OCI-LY7 (cell line): Measurements from ENCODE around the gene CUX1. TPM values are rescaled to one million over a fixed set of nuclear protein-coding genes. Genes with fewer than 3 reads are reported as not detected.
A peak's percentile ranks its signal among the peaks of the same experiment; 100 is the strongest.

ENCODE experiments used
- BruUV-seq: library from RNA; stranded (reverse); fragments of 400-500 nt; replicated peaks from 2 replicates; lab custom pipeline; 2021; lab: Mats Ljungman, UMichigan
- CTCF ChIA-PET: fragments of 300-600 bp; sonication (Branson Sonifier 250); formaldehyde crosslinking; loops from one replicate; lab custom pipeline; 2022; ENCODE audit warnings: antibody characterized with exemption; ENCODE audit not compliant: unreplicated experiment; lab: Charles Lee
- POLR2A ChIA-PET: fragments of 300-600 bp; sonication (Branson Sonifier 250); formaldehyde crosslinking; loops from one replicate; lab custom pipeline; 2022; ENCODE audit warnings: antibody characterized with exemption; lab: Charles Lee
- DNase-seq: peaks from one replicate; pipeline ENCODE4 v3.0.0-alpha.2; 2015; ENCODE audit warnings: low spot score
- H2AFZ ChIP-seq: fragments of 200-600 bp; sonication (generic), shearing (Covaris generic); 2 replicates; pipeline ENCODE4 v1.6.1; 2014; ENCODE audit warnings: mild to moderate bottlenecking, antibody characterized with exemption, low read length, moderate library complexity
- H3K27ac ChIP-seq: fragments of 200-600 bp; sonication (generic); 2 replicates; pipeline ENCODE4 v1.5.1; 2014; ENCODE audit warnings: mixed run types, low read depth, mild to moderate bottlenecking, moderate library complexity, low read length, inconsistent platforms; ENCODE audit not compliant: poor library complexity, severe bottlenecking
- H3K36me3 ChIP-seq: fragments of 200-600 bp; sonication (generic); 2 replicates; pipeline ENCODE4 v1.6.1; 2014; ENCODE audit warnings: mild to moderate bottlenecking, antibody characterized with exemption, low read length, moderate library complexity, mixed read lengths; ENCODE audit not compliant: insufficient read depth
- H3K4me1 ChIP-seq: fragments of 200-600 bp; sonication (generic); 2 replicates; pipeline ENCODE4 v1.5.1; 2014; ENCODE audit warnings: mild to moderate bottlenecking, low read length; ENCODE audit not compliant: insufficient read depth, poor library complexity, severe bottlenecking
- H3K4me2 ChIP-seq: fragments of 200-600 bp; sonication (generic); 2 replicates; pipeline ENCODE4 v1.6.1; 2014; ENCODE audit warnings: mild to moderate bottlenecking, low read length
- H3K4me3 ChIP-seq: fragments of 200-600 bp; sonication (generic); 2 replicates; pipeline ENCODE4 v1.5.1; 2014; ENCODE audit warnings: mild to moderate bottlenecking, low read depth, low read length; ENCODE audit not compliant: poor library complexity, severe bottlenecking
- H3K79me2 ChIP-seq: fragments of 200-600 bp; sonication (generic); 2 replicates; pipeline ENCODE4 v1.6.1; 2016; ENCODE audit warnings: low read depth, mild to moderate bottlenecking, low read length, moderate library complexity, mixed read lengths; ENCODE audit not compliant: insufficient read depth
- H3K9me2 ChIP-seq: fragments of 200-600 bp; sonication (generic); 2 replicates; pipeline ENCODE4 v1.6.1; 2016; ENCODE audit warnings: mild to moderate bottlenecking, low read length, mixed read lengths; ENCODE audit not compliant: insufficient read depth
- H3K9me3 ChIP-seq: fragments of 200-600 bp; sonication (generic); 2 replicates; pipeline ENCODE4 v1.6.1; 2014; ENCODE audit warnings: mild to moderate bottlenecking, mixed run types, low read length, mixed read lengths
- H4K20me1 ChIP-seq: fragments of 200-600 bp; sonication (generic); 2 replicates; pipeline ENCODE4 v1.6.1; 2014; ENCODE audit warnings: mild to moderate bottlenecking, antibody characterized with exemption, low read length, moderate library complexity, mixed read lengths; ENCODE audit not compliant: insufficient read depth
- EZH2phosphoT487 ChIP-seq: fragments of 200-600 bp; sonication (generic); IDR thresholded peaks from 2 replicates; pipeline ENCODE4 v1.6.1; 2018; ENCODE audit warnings: low read depth, borderline replicate concordance, mild to moderate bottlenecking, mixed run types, antibody characterized with exemption, low read length, moderate library complexity, mixed read lengths
- intact Hi-C: fragments of 100-400 bp; cut with micrococcal nuclease; formaldehyde crosslinking; loops from one replicate; pipeline ENCODE4 v1.10.0; 2022; ENCODE audit not compliant: unreplicated experiment
- total RNA-seq, 2 experiments: library from RNA; depleted of rRNA in 1 of 2; stranded (reverse); fragments of >200 nt in 1 of 2; shearing (Covaris generic) in 1 of 2; gene quantifications; 2 replicates each; pipeline ENCODE4 v1.2.3, GENCODE V29; 2014 to 2022
- TF ChIP-seq, protein P1 (sequence below): fragments of 200-600 bp; sonication (generic); conservative IDR thresholded peaks from 2 replicates; pipeline ENCODE4 v1.5.1; 2014; ENCODE audit warnings: mild to moderate bottlenecking, antibody characterized with exemption, low read length, moderate library complexity, mixed read lengths

CUX1 gene
- total RNA-seq, 2 experiments from 2014 or later = 143 to 199 TPM

DNA sequence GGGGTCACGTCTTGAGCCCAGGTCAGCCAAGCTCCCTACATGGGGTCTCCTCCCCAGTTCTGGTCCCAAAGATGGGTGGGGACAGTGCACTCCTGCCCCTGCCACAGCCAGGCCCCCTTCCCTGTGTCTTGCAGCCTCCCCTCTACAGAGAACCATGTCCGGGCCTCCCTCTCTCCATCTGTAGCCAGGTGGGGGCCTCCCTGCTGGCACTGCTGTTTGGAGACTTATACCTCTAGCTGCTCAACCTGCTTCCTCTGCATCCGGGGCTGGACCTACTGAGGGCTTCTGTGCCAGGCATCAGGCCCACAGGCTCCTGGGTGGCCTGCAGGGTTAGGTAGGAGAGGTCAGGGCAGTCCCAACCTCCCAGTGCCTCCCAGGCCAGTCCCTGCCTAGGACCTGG is 477.2 kb downstream of the CUX1 start:
- ChIA-PET CTCF (no interaction called here), POLR2A (interaction anchor here (11.9 kb wide), 1 partner anchor 10 kb away, joined by 154 read pairs; no protein-coding TSS in a partner anchor)
- Histone ChIP-seq H3K9me2 (no peaks in the 10 kb centered on the region), H3K4me2 (peak overlapping the region; percentile 97), H4K20me1 (peaks cover 4% of the 10 kb centered on the region; the same call in 1 of the 2 replicates), H3K4me3 (peak overlapping the region; percentile 95), H3K9me3 (no peaks in the 10 kb centered on the region), H3K4me1 (peaks cover 85% of the 10 kb centered on the region), H3K79me2 (peaks cover 88% of the 10 kb centered on the region), H3K36me3 (peaks cover 67% of the 10 kb centered on the region), H3K27ac (peak overlapping the region; percentile 97), H2AFZ (no peak overlapping the region)
- TF ChIP-seq, protein P1, sequence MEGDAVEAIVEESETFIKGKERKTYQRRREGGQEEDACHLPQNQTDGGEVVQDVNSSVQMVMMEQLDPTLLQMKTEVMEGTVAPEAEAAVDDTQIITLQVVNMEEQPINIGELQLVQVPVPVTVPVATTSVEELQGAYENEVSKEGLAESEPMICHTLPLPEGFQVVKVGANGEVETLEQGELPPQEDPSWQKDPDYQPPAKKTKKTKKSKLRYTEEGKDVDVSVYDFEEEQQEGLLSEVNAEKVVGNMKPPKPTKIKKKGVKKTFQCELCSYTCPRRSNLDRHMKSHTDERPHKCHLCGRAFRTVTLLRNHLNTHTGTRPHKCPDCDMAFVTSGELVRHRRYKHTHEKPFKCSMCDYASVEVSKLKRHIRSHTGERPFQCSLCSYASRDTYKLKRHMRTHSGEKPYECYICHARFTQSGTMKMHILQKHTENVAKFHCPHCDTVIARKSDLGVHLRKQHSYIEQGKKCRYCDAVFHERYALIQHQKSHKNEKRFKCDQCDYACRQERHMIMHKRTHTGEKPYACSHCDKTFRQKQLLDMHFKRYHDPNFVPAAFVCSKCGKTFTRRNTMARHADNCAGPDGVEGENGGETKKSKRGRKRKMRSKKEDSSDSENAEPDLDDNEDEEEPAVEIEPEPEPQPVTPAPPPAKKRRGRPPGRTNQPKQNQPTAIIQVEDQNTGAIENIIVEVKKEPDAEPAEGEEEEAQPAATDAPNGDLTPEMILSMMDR = no peak
- TF ChIP-seq EZH2phosphoT487 = no peak
- intact Hi-C loops = no loop called here
- no TSS peak for BruUV-seq
- no peak for DNase-seq

DNA sequence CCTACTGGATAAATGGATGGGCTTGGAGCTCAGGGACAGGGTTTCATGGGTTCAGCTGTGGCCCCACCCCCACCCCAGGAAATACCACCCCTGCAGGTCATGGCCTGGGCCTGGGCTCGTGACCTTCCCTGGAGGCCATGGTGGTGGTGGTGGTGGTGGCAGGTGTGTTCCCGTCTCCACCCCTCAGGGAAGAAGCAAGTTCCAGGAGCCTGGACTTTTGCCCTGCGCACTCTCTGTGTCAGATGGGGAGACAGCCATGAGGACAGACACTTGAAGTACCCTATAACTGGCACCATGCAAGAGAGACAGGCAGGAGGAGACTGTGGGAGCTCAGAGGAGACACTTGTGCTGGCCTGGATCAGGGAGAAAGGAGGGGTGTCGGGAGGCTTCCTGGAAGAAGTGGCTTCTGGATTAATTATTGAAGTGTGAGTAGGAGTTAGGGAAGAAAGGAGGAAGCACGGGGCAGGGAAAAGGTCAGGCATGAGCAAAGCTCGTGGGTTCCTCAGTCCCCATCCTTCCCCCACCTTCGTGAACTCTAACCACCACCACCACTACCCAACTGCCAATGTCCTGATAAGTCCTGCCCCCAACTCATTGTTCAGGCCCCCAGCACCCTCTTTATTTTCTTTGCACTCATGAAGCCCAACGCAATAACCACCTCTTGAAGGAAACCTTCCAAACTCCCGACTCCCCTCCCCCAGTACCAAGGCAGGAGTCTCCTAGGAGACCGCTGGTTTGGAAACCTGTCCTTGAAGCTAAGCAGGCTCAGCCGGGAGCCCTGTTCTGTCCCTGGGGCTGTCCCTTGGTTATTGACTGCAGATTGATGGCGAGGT is 478.1 kb downstream of the CUX1 start:
- H3K36me3 ChIP-seq = peaks cover 75% of the 10 kb centered on the region
- no peak overlapping the region for H2AFZ ChIP-seq
- ChIA-PET POLR2A (interaction anchor here (11.9 kb wide), 1 partner anchor 9 kb away, joined by 154 read pairs; no protein-coding TSS in a partner anchor), CTCF (no interaction called here)
- no peaks in the 10 kb centered on the region for H3K9me3 ChIP-seq
- H3K4me3 ChIP-seq = peak overlapping the region; percentile 14
- H3K4me2 ChIP-seq = peak overlapping the region; percentile 97
- no peaks in the 10 kb centered on the region for H3K9me2 ChIP-seq
- intact Hi-C loops = no loop called here
- peaks cover 91% of the 10 kb centered on the region for H3K79me2 ChIP-seq
- TF ChIP-seq, protein P1 = no peak
- TF ChIP-seq EZH2phosphoT487 = no peak
- peaks cover 4% of the 10 kb centered on the region; the same call in 1 of the 2 replicates for H4K20me1 ChIP-seq
- peaks cover 76% of the 10 kb centered on the region for H3K4me1 ChIP-seq
- H3K27ac ChIP-seq = peak overlapping the region; percentile 97
- DNase-seq = no peak
- BruUV-seq = no TSS peak

DNA sequence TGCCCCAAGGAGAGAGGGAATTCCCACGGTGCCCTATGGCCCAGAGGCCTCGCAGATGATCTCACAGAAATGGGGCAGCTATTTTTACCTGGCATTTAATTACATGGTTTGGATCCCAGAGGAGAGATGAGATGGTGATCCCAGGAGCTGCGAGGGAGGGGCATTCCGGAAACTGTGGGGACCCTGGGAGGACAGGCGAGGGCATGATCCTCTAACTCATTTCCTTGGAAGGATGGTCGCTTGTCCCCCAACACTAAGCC is 478.7 kb downstream of the CUX1 start:
- peaks cover 4% of the 10 kb centered on the region; the same call in 1 of the 2 replicates for H4K20me1 ChIP-seq
- H3K4me2 ChIP-seq = no peak overlapping the region
- peaks cover 72% of the 10 kb centered on the region for H3K4me1 ChIP-seq
- ChIA-PET CTCF (no interaction called here), POLR2A (interaction anchor here (11.9 kb wide), 1 partner anchor 9 kb away, joined by 154 read pairs; no protein-coding TSS in a partner anchor)
- H3K36me3 ChIP-seq = peaks cover 76% of the 10 kb centered on the region
- H3K9me2 ChIP-seq = no peaks in the 10 kb centered on the region
- H3K79me2 ChIP-seq = peaks cover 87% of the 10 kb centered on the region
- intact Hi-C loops = no loop called here
- no peak for TF ChIP-seq EZH2phosphoT487
- TF ChIP-seq, protein P1 = no peak
- H3K9me3 ChIP-seq = no peaks in the 10 kb centered on the region
- H2AFZ ChIP-seq = no peak overlapping the region
- no peak overlapping the region for H3K4me3 ChIP-seq
- BruUV-seq = no TSS peak
- peak overlapping the region; percentile 97 for H3K27ac ChIP-seq
- no peak for DNase-seq
